ENCODE data around the gene EMSY.

The EMSY gene

GRCh38 chr11:76599041-76600013 is 154.5 kb downstream of the EMSY start:
- no peaks in the 10 kb centered on the region for H3K9me3 ChIP-seq
- peak overlapping the region in 1 of 2 donors; percentile 2 for H3K27ac ChIP-seq
- DNase-seq: no peak
- H3K4me3 ChIP-seq: no peak overlapping the region
- no peaks in the 10 kb centered on the region for H3K36me3 ChIP-seq
- H3K27me3 ChIP-seq: no peaks in the 10 kb centered on the region
- H3K4me1 ChIP-seq: peaks cover 3 to 25% (median 12%) of the 10 kb centered on the region in 4 donors
- TF ChIP-seq CTCF (IDR thresholded peaks at IDR 0.05): no peak
- intact Hi-C loops (cut with DNase I; ENCODE audit: low total_unique reads): loop anchor here (5.0 kb wide), 1 partner anchor 78 kb away; no protein-coding TSS in a partner anchor

GRCh38 chr11:76600124-76600655 is 155.4 kb downstream of the EMSY start:
- Histone ChIP-seq H3K4me3 (no peak overlapping the region), H3K36me3 (no peaks in the 10 kb centered on the region), H3K27ac (no peak overlapping the region), H3K4me1 (peaks cover 4 to 34% (median 20%) of the 10 kb centered on the region in 4 donors), H3K9me3 (no peaks in the 10 kb centered on the region), H3K27me3 (no peaks in the 10 kb centered on the region)
- no peak for TF ChIP-seq CTCF (IDR thresholded peaks at IDR 0.05)
- intact Hi-C loops (cut with DNase I; ENCODE audit: low total_unique reads): no loop called here
- no peak for DNase-seq

DNA sequence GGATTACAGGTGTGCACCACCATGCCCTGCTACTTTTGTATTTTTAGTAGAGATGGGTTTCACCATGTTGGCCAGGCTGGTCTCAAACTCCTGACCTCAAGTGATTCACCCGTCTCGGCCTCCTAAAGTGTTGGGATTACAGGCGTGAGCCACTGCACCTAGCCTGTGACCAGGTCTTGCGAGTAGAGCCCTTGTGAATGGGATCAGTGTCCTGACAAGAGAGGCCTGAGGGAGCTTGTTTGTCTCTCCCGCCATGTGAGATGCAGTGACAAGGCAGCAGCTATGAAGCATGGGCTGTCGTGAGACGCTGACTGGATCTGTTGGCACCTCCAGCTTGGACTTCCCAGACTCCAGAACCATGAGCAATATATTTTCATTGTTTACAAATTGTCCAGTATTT is 156.5 kb downstream of the EMSY start:
- intact Hi-C loops (cut with DNase I; ENCODE audit: low total_unique reads): no loop called here
- TF ChIP-seq CTCF (IDR thresholded peaks at IDR 0.05): no peak
- Histone ChIP-seq H3K27ac (no peak overlapping the region), H3K9me3 (no peaks in the 10 kb centered on the region), H3K27me3 (no peaks in the 10 kb centered on the region), H3K4me1 (peaks cover 4 to 44% (median 31%) of the 10 kb centered on the region in 4 donors), H3K4me3 (no peak overlapping the region), H3K36me3 (no peaks in the 10 kb centered on the region)
- no peak for DNase-seq

GRCh38 chr11:76601724-76602123 is 156.9 kb downstream of the EMSY start:
- Histone ChIP-seq H3K27ac (no peak overlapping the region), H3K27me3 (no peaks in the 10 kb centered on the region), H3K36me3 (no peaks in the 10 kb centered on the region), H3K4me3 (no peak overlapping the region), H3K9me3 (no peaks in the 10 kb centered on the region), H3K4me1 (peaks cover 4 to 49% (median 33%) of the 10 kb centered on the region in 4 donors)
- no peak for DNase-seq
- no peak for TF ChIP-seq CTCF (IDR thresholded peaks at IDR 0.05)
- intact Hi-C loops (cut with DNase I; ENCODE audit: low total_unique reads): no loop called here

- peak overlapping the region; percentile 13 to 16 for H3K27ac ChIP-seq
- intact Hi-C loops (cut with DNase I; ENCODE audit: low total_unique reads): no loop called here
- peaks cover 4 to 53% (median 33%) of the 10 kb centered on the region in 4 donors for H3K4me1 ChIP-seq
- H3K27me3 ChIP-seq: no peaks in the 10 kb centered on the region
- H3K9me3 ChIP-seq: no peaks in the 10 kb centered on the region
- DNase-seq: peak in 1 of 2 donors; percentile 70
- no peak overlapping the region for H3K4me3 ChIP-seq
- H3K36me3 ChIP-seq: no peaks in the 10 kb centered on the region
- no peak for TF ChIP-seq CTCF (IDR thresholded peaks at IDR 0.05)
These were observed 157.6 kb downstream of the EMSY start for GRCh38 chr11:76602431-76602861.
